Stimulated activated CD8-positive, alpha-beta memory T cell treated with anti-CD3 and anti-CD28 coated beads, Interleukin-12 subunit alpha, Interleukin-12 subunit beta, amount 100 ng/mL, for 4 hours (primary cell): ENCODE results near the gene CSNK2B.

Experiments used
- DNase-seq: peaks from one replicate; pipeline ENCODE4 v3.0.0-alpha.2; 2020; ENCODE audit warnings: low read depth

The CSNK2B gene

DNA sequence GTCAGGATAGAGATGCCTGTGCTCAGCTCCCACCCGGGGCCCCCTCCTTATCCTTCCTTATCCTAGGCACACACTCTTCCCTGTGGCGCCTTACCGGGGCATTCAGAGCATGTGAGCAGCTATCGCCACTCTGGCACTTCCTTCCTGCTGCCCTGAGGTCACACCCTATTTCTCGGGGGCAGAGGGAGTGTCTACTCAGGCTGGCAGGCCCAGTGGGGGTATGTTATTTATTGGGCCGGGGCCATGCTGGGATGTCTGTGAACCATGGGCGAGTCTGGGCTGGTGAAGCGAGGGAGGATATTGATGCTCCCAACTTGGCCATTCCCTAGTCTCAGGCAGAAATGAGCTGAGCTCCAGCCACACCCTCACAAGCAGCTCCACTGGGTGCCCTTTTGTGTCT lies 45.4 kb downstream of the CSNK2B start:
- DNase-seq: no peak

DNA sequence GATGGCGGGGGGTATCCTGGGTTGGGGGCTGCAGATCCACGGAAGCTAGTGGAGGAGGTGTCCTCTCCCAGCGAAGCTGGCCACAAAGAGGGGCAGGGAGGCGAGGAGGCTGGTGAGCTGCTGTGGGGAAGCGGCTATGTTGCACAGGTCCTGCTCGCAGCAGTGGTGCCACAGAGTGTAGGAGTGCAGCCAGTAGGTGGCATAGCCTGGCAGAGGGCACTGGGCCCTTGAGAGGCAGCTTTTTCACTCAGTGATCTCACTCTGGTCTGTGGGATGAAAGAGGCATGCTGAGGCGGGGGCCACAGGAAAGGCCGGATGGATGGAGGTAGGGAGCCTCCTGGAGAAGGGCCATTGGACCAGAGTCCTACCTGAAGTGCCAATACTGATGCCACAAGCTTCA lies 46.4 kb downstream of the CSNK2B start:
- no peak for DNase-seq

DNA sequence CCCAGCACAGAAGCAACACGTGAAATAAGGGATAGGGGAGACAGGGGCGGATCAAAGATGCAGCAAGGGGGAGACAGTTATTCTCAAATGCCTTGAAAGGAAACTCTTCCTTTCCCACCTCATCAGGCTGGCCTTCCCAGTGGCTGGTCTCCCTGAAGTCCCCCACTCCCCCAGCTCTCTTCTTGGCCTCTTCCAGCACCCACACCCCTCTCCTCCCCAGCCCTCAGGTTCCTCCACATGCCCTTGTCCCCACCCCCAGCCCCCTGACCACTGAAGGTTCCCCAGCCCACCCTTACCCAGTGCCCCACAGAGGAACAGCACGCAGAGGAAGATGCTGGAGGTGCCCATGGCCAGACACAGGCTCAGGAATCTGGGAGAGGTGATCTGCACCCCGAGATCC lies 47.6 kb downstream of the CSNK2B start:
- no peak for DNase-seq

DNA sequence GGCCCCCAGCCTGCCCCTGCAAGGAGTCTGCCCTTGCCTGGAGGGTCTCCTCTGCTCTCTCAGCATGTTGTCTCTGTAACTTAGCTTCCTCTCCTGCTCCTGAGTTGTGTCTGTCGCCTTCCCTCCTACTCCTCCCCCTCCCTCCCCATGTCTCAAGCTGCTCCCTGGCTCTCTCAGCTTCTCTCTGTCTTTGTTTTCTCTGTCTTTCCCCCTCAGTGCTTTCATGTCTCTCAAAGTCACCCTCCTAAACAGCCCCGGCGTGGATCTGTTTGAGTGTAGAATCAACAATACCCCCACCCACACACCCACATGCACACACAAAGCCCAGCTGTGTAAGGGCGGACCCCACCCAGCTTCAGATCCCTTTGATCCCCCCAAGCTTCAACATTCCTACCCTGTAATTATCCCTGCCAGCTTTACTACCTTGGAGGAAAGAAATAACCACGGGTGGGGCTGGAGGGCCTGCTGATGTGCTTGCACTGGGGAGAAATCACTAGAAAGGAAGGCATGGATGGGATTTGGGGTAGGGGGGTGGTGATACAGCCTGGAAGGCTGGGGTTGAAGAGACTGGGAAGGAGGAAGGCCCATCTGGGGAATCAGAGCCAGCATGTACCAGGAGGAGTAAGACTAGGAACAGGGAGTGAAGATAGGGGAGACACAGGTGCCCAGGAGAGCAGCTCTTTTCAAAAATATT lies 48.3 kb downstream of the CSNK2B start:
- DNase-seq: no peak

DNA sequence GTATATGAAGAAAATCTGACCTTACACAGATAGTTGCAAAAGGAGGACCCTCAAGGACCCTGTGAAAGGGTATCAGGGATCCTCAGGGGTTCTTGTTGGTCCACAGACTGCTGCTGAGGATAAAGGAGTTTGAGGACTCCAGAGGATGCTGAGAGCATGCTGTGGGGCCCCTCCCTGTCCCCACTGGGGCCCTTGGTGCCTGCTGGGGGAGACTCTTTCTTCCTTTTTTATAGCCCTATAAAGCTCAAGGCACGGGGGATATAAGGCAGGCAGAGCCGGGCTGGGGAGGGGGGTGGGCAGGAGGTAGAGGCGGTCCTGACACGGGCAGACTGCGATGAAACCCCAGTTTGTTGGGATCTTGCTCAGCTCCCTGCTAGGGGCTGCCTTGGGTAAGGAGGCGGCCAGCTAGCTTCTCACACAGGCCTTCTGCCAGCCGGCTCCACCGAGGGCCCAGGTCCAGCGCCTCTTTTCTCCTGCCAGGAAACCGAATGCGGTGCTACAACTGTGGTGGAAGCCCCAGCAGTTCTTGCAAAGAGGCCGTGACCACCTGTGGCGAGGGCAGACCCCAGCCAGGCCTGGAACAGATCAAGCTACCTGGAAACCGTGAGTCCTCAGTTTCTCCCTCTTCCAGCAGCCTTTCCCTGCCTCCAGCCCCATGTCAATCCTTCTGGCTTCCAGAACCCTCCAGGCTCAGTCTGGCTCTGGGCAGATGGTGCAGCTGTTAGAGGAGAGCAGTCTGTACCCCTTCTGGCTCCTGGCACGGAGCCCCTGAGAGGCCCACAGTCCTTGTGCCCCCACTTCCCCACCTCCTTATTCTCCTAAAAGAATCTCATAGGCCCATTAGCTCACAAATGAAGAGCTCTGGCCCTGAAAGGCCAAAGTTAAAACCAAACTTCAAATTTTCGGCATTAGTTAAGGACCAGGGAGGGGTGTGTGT lies 49.4 kb downstream of the CSNK2B start, which contains the start of gene LY6G6D:
Gene LY6G6D, plus strand, starts transcription at position 327 of the 937 bp plus-strand sequence. Its CDS starts 8 bp downstream, at position 335.
- DNase-seq: no peak

DNA sequence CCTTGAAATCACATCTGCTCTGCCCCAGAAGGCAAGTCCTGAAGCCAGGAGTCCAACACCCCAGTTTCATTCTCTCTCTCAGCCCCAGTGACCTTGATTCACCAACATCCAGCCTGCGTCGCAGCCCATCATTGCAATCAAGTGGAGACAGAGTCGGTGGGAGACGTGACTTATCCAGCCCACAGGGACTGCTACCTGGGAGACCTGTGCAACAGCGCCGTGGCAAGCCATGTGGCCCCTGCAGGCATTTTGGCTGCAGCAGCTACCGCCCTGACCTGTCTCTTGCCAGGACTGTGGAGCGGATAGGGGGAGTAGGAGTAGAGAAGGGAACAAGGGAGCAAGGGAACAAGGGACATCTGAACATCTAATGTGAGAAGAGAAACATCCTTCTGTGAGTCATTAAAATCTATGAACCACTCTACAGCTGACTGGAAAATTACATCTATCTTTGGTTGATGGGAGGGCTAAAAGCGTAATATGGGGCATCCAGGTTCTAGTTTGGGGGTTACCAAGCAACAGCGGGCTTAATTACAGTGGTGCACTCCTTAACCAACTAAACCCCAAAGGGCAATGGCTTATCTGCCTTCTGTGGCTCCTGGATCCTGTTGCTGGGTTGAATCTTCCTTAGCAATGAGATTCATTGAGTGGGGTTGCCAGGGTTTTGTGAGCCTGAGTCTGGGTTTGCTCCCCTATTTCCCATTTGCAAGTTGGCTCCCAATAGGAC lies 51.8 kb downstream of the CSNK2B start:
- DNase-seq: no peak

DNA sequence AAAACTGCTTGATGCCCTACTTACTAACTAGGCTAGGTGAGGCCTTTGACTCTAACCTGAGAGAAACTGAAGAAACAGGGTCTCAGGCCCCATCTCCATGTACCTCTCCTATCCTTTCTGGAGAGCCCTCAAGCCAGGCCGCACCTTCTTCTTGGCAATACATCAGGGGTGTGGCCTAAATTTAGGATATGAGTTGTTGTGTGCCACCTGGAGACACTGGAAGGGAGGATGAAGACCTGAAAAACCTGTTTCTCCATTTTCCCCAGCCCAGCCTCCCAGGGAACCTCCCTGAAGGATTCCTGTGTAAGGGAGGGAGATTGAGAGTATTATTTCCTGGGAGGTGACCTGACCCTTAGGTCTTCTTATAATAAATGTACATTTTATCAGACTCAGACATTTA lies 52.4 kb downstream of the CSNK2B start:
- DNase-seq: no peak

DNA sequence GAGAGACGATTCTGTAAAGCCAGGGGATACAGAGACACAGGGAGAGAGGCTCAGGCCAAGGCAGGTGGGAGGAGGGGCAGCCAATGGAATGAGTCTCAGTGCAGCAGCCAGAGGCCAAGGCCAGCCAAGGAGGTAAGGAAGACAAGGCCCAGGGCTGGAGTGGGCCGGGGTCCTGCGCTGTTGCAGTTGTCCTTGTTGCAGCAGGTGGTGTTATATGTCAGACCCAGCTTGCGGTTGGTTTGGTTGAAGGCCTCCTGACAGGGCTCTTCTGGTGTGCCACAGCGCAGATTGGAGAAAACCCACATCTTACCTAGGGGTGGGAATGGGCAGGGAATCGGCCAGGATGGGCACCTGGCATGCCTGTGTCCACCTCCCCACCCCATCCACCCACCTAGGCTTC lies 53.1 kb downstream of the CSNK2B start:
- DNase-seq: no peak
